Cardiac fibroblast (primary cell): ENCODE measurements around the gene TNFRSF6B.

Experiments
- DNase-seq, 2 donors: peaks; one replicate each; pipeline versions ENCODE4 v3.0.0 to v3.0.0-alpha.2; 2010; ENCODE audit warnings: low read depth in 2 of 2
- H3K4me3 ChIP-seq, 2 donors: replicated peaks in 1 of 2; 1 replicate in 1 of 2; 2 replicates in 1 of 2; pipeline ENCODE4 v1.5.1; 2011; ENCODE audit warnings: low read depth in 2 of 2, low read length in 2 of 2, mild to moderate bottlenecking in 2 of 2, moderate library complexity in 1 of 2
- CTCF ChIP-seq: IDR thresholded peaks from one replicate; pipeline ENCODE4 v1.5.1; 2011; ENCODE audit warnings: low read depth, mild to moderate bottlenecking, low read length, inconsistent platforms

The TNFRSF6B gene

DNA sequence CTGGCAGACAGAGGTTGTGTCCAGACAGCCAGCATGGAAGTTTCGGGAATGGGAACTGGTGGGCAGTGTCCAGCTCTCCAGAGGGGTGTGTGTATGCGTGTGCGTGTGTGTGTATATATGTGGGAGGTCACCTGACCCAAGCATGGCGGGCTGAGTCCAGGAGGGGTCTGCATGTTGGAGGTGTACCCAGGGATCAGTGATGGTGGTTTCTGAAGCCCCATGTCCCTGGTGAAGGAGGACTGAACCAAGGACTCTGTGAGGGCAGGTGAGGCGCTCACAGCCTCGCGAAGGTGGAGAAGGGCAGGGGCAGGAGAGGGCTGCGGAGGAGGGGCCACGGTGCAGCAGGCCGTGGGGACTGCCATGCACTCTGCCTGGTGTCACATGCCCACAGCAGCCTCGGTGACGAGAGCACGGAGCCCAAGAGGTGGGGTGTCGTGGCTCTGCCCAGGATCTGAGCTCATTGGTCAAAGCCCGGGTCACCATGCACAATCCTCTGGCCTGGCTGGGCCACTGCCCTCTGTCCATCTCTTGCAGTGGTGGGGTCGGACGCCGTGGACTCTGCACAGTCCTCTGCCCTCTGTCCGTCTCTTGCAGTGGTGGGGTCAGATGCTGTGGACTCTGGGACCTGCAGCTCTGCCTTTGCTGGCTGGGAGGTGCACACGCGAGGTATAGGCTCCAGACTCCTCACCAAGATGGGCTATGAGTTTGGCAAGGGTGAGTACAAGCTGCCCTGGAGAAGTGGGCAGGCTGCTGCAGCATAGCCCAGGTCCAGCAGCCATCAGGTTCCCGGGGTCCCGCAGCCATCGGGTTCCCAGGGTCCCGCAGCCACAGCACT, 37.9 kb downstream of the TNFRSF6B start:
- TF ChIP-seq CTCF, result no peak

DNA sequence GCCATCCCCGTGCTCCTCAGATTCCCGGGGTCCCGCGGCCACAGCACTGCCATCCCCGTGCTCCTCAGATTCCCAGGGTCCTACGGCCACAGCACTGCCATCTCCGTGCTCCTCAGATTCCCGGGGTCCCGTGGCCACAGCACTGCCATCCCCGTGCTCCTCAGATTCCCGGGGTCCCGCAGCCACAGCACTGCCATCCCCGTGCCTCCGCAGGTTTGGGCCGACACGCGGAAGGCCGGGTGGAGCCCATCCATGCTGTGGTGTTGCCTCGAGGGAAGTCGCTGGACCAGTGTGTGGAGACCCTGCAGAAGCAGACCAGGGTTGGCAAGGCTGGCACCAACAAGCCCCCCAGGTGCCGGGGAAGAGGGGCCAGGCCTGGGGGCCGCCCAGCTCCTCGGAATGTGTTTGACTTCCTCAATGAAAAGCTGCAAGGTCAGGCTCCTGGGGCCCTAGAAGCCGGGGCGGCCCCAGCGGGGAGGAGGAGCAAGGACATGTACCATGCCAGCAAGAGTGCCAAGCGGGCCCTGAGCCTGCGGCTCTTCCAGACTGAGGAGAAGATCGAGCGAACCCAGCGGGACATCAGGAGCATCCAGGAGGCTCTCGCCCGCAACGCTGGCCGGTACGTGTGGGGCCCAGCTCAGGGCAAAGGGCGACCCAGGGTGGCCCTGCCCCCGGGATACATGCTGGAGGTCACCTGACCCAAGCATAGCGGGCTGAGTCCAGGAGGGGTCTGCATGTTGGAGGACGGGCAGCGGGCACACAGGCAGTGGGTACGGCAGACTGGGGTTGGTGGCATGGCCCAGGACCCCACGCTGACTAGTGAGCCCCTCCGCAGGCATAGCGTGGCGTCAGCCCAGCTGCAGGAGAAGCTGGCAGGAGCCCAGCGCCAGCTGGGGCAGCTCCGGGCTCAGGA, 38.8 kb downstream of the TNFRSF6B start:
- no peak for TF ChIP-seq CTCF
- H3K4me3 ChIP-seq, result no peak overlapping the region

More for the DNA sequence above, 37.9 kb downstream of the TNFRSF6B start:
- DNase-seq, result no peak
- H3K4me3 ChIP-seq, result no peak overlapping the region

GRCh38 chr20:63735859-63736718, 39.6 kb downstream of the TNFRSF6B start, which contains the start of gene LIME1:
Gene LIME1, plus strand, starts transcription at chr20:63736664. Its CDS starts 886 bp downstream, at chr20:63737550.
- no peak for DNase-seq
- no peak within 1 kb of the TSS for H3K4me3 ChIP-seq
- no peak for TF ChIP-seq CTCF

More for the DNA sequence above, 38.8 kb downstream of the TNFRSF6B start:
- no peak for DNase-seq

GRCh38 chr20:63736893-63737694, 40.6 kb downstream of the TNFRSF6B start:
- TF ChIP-seq CTCF, result no peak
- DNase-seq, result no peak
- H3K4me3 ChIP-seq, result no peak overlapping the region

DNA sequence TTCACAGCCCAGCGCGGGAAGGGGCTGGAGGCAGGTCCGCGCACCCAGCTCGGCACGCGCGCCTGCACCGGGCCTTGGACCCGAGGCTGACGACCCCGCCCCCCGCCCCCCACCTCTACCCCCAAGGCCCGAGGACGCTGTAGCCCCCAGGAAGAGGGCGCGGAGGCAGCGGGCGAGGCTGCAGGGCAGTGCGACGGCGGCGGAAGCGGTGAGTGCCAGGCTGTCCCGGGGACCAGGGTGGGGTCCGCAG, 41.2 kb downstream of the TNFRSF6B start:
- no peak overlapping the region for H3K4me3 ChIP-seq
- no peak for TF ChIP-seq CTCF
- DNase-seq, result no peak
